Measurements from ENCODE around the gene DNAH5.

DNAH5 gene

GRCh38 chr5:13740471-13740870 is 204.0 kb downstream of the DNAH5 start:
- TF ChIP-seq CTCF (IDR thresholded peaks at IDR 0.05; ENCODE audit: control extremely low read depth, extremely low read depth, low read depth, missing control alignments): no peak
- ChIA-PET CTCF (no interaction called here), POLR2A (no interaction called here)

GRCh38 chr5:13739479-13739878 is 205.0 kb downstream of the DNAH5 start:
- ChIA-PET CTCF (no interaction called here), POLR2A (no interaction called here)
- no peak for TF ChIP-seq CTCF (IDR thresholded peaks at IDR 0.05; ENCODE audit: control extremely low read depth, extremely low read depth, low read depth, missing control alignments)
- DNase-seq (ENCODE audit: extremely low spot score): no peak

More at GRCh38 chr5:13740471-13740870, 204.0 kb downstream of the DNAH5 start:
- no peak for DNase-seq (ENCODE audit: extremely low spot score)

- DNase-seq (ENCODE audit: extremely low spot score): no peak
- no peak for TF ChIP-seq CTCF (IDR thresholded peaks at IDR 0.05; ENCODE audit: control extremely low read depth, extremely low read depth, low read depth, missing control alignments)
- ChIA-PET POLR2A (no interaction called here), CTCF (no interaction called here)
Observed at GRCh38 chr5:13735691-13736090, 208.8 kb downstream of the DNAH5 start.

- DNase-seq (ENCODE audit: extremely low spot score): no peak
- no peak for TF ChIP-seq CTCF (IDR thresholded peaks at IDR 0.05; ENCODE audit: control extremely low read depth, extremely low read depth, low read depth, missing control alignments)
- CTCF ChIA-PET: interaction anchor here (1.1 to 1.3 kb wide), 2 partner anchors 11 to 23 kb away, joined by 3 read pairs; no protein-coding TSS in a partner anchor
- POLR2A ChIA-PET: no interaction called here
Observed at GRCh38 chr5:13731121-13731628, 213.3 kb downstream of the DNAH5 start.

GRCh38 chr5:13708906-13709305 is 235.6 kb downstream of the DNAH5 start:
- DNase-seq (ENCODE audit: extremely low spot score): no peak

GRCh38 chr5:13708432-13708831 is 236.1 kb downstream of the DNAH5 start:
- DNase-seq (ENCODE audit: extremely low spot score): no peak
- no peak for TF ChIP-seq CTCF (IDR thresholded peaks at IDR 0.05; ENCODE audit: control extremely low read depth, extremely low read depth, low read depth, missing control alignments)
- ChIA-PET POLR2A (no interaction called here), CTCF (interaction anchor here (1.4 kb wide), 1 partner anchor 23 kb away, joined by 3 read pairs; no protein-coding TSS in a partner anchor)

More at GRCh38 chr5:13708906-13709305, 235.6 kb downstream of the DNAH5 start:
- TF ChIP-seq CTCF (IDR thresholded peaks at IDR 0.05; ENCODE audit: control extremely low read depth, extremely low read depth, low read depth, missing control alignments): no peak
- CTCF ChIA-PET: no interaction called here
- POLR2A ChIA-PET: no interaction called here

Measured in GM10248 (cell line).